Renal pelvis (tissue), 4 donors: Measurements from ENCODE around the gene ZNF467. TPM values are rescaled to one million over a fixed set of nuclear protein-coding genes. Genes with fewer than 3 reads are reported as not detected.

ENCODE experiments used
- DNase-seq: peaks from one replicate; pipeline ENCODE4 v3.0.0-alpha.2; 2013
- polyA plus RNA-seq, 3 donors: library from polyadenylated mRNA; unstranded; fragments of 120-200 nt; gene quantifications; one replicate each; pipeline ENCODE4 v1.2.1, GENCODE V29; 2013; ENCODE audit not compliant: insufficient read length in 3 of 3

The ZNF467 gene
- polyA plus RNA-seq, 3 donors, result 36.9 to 38.0 (median 37.5) TPM

DNA sequence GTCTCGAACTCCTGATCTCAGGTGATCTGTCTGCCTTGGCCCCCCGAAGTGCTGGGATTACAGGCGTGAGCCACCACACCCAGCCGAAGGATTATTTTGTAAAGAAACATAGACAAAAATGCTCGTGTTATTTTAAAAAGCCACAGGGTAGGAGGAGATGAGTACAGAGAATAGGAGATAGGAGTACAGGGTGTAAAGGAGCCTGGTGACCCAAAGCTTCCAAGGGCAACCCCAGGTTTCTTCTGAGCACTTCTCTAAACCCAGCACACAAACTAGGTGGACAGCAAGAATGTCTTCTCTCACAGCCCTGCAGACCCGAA lies 54.7 kb downstream of the ZNF467 start:
- no peak for DNase-seq

- no peak for DNase-seq
Measured at GRCh38 chr7:149717481-149717880, 55.9 kb downstream of the ZNF467 start.

- no peak for DNase-seq
Measured at GRCh38 chr7:149716932-149717307, 56.5 kb downstream of the ZNF467 start.

- DNase-seq, result no peak
Measured at GRCh38 chr7:149716007-149716931, 57.1 kb downstream of the ZNF467 start.

DNA sequence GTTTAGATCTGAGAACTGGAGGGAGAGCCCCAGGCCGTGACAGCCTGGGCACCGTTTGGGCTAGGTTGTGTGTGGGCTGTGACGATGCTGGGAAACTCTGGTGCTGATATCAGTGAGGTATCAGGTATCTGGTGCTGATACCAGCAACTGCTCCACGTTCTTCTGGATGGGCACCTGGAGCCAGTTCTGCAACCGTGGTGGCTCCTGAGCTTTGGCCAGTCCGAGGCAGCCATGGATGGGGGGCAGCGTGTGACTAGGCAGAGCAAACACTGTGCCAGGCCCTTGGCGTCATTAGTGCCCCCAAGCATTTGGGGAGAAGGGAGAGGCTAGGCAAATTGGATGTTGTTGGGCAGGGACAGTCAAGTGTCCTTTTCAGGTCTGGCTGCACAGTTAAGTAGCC lies 57.9 kb downstream of the ZNF467 start:
- DNase-seq, result no peak

DNA sequence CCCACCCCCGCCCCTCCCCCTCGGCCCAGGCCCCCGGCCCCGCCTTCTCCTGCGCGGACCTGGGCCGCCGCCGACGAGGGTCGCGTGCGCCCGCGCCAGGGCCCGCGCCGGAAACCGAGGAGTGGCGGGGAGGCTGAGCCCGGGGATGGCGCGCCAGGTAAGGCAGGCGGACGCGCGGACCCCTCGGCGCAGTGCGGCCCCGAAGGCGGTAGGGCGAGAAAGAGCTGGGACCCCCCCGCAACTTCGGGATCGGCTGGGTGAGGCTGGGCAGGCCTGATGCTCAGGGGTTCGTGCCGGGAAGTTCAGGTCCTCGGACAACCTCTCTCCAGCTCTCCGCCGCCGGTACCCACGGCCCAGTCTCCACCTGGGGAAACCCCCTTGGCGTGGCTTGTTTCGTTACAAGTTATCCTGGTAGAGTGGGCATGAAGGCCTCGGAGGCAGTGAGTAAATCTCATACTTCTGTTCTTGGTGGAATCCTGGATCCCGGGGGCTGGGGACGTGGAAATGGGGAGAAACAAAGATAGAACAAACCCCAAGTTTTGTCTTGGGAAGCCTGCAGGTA lies 58.4 kb downstream of the ZNF467 start:
- no peak for DNase-seq

Other genes starting within 250 kb of the ZNF467 start
- gene ZNF862, start 64.8 kb upstream of the ZNF467 start, polyA plus RNA-seq, result 10 to 100 TPM; 17.9 to 27.8 (median 27.3) TPM
- gene ATP6V0E2, start 100.4 kb upstream of the ZNF467 start, polyA plus RNA-seq, result 10 to 100 TPM; 26.1 to 32.2 (median 30.0) TPM